ENCODE measurements around the gene RHOT2. TPM values are rescaled to one million over a fixed set of nuclear protein-coding genes. Genes with fewer than 3 reads are reported as not detected.

Gene RHOT2
- total RNA-seq, 1 donor from 2014 or later = 121 TPM

DNA sequence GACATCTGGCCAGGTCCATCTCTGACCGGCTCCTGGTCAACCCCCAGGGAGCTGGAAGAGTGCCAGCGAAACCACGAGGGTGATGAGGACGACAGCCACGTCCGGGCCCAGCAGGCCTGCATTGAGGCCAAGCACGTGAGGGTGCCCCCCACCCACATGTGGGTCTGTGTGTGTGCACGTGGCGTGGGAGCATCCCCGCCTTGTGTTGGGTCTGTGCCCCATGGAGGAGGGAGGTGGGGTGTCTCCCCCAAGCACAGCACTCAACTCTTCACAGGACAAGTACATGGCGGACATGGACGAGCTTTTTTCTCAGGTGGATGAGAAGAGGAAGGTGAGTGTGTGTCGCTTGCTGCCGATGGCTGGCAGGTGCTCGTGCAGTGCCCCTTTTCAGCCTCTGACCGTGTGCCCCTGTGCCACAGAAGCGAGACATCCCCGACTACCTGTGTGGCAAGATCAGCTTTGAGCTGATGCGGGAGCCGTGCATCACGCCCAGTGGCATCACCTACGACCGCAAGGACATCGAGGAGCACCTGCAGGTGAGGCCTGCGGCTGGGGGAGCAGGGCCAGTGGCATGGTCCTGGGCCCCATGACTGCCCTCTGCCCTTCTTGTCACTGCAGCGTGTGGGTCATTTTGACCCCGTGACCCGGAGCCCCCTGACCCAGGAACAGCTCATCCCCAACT is 14.0 kb downstream of the RHOT2 start:
- Mint-ChIP-seq H3K27me3 (ENCODE audit: unreplicated experiment) (peaks cover 15% of the 10 kb centered on the region), H3K9me3 (ENCODE audit: unreplicated experiment) (no peaks in the 10 kb centered on the region), H3K4me1 (ENCODE audit: unreplicated experiment) (peaks cover 6% of the 10 kb centered on the region), H3K27ac (ENCODE audit: unreplicated experiment) (no peak overlapping the region), H3K4me3 (ENCODE audit: unreplicated experiment) (peak overlapping the region; percentile 87), H3K36me3 (ENCODE audit: low read depth, unreplicated experiment) (peaks cover 5% of the 10 kb centered on the region)
- TF ChIP-seq CTCF (IDR thresholded peaks at IDR 0.05; ENCODE audit: unreplicated experiment) = no peak
- DNase-seq (ENCODE audit: low spot score) = no peak

DNA sequence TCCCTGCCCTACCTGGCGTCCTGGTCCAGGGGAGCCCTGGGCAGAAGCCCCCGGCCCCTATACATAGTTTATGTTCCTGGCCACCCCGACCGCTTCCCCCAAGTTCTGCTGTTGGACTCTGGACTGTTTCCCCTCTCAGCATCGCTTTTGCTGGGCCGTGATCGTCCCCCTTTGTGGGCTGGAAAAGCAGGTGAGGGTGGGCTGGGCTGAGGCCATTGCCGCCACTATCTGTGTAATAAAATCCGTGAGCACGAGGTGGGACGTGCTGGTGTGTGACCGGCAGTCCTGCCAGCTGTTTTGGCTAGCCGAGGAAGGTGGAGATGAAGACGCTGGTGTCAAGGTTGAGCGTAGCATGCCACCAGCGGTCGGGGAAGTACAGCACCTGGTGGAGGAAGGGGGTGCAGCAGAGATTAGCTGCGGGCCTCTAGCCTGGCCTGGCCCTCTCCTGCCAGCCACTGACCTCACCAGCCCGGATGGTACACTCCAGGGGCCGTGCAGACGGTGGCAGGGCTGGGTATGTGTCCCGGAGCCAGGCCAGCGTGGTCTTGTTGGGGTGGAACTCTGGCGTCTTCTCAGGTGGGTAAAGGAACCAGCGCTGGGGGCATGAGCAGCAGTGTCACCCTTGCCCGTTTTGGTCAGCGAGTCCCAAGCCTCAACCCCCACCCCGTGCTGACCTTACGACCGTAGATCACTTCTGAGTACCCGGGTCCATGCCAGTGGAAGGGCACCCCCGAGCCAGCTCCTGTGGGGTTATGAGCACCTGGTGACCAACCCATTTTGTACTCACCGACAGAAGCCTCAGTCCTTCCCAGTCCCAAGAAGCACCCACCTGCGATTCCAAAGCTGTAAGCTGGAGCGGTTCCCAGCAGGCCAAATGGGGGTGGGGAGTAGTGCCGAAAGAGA is 14.8 kb downstream of the RHOT2 start:
- H3K36me3 Mint-ChIP-seq (ENCODE audit: low read depth, unreplicated experiment) = peaks cover 5% of the 10 kb centered on the region
- TF ChIP-seq CTCF (IDR thresholded peaks at IDR 0.05; ENCODE audit: unreplicated experiment) = no peak
- peaks cover 6% of the 10 kb centered on the region for H3K4me1 Mint-ChIP-seq (ENCODE audit: unreplicated experiment)
- H3K27me3 Mint-ChIP-seq (ENCODE audit: unreplicated experiment) = peaks cover 14% of the 10 kb centered on the region
- DNase-seq (ENCODE audit: low spot score) = no peak
- peak overlapping the region; percentile 80 for H3K27ac Mint-ChIP-seq (ENCODE audit: unreplicated experiment)
- no peaks in the 10 kb centered on the region for H3K9me3 Mint-ChIP-seq (ENCODE audit: unreplicated experiment)
- peak overlapping the region; percentile 87 for H3K4me3 Mint-ChIP-seq (ENCODE audit: unreplicated experiment)

DNA sequence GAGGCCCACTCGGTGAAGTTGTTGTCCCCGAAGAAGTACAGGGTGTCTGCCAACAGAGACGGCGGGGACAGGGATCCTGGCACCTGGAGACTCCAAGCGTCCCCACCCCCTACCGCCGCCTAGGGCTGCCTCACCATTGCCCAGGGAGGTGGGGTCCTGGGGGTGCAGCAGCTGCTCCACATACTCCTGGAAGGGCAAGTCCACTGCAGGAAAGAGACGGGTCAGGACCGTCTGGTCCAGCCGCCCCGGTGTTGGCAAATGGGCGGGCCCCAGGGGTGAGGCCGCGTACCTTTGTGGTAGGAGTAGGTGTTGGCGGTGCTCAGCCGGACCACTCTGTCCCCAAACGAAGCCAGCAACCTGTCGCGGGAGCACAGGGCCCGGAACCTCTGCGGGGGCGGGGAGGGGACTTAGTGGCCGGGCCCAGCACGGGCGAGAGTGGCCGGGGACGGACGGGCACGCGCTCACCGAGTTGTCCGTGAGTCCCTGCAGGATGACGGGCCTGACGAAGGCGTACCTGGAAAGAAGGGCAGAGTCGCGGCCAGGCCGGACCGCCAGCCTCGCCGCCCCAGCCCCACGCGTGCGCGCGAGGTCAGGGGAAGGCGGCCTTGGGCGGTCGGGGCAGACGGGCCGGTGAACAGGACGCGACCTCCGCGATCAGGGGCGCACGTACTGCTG is 15.6 kb downstream of the RHOT2 start:
- H3K27ac Mint-ChIP-seq (ENCODE audit: unreplicated experiment) = no peak overlapping the region
- H3K36me3 Mint-ChIP-seq (ENCODE audit: low read depth, unreplicated experiment) = peaks cover 5% of the 10 kb centered on the region
- peaks cover 6% of the 10 kb centered on the region for H3K4me1 Mint-ChIP-seq (ENCODE audit: unreplicated experiment)
- DNase-seq (ENCODE audit: low spot score) = no peak
- no peaks in the 10 kb centered on the region for H3K9me3 Mint-ChIP-seq (ENCODE audit: unreplicated experiment)
- peak overlapping the region; percentile 47 for H3K4me3 Mint-ChIP-seq (ENCODE audit: unreplicated experiment)
- TF ChIP-seq CTCF (IDR thresholded peaks at IDR 0.05; ENCODE audit: unreplicated experiment) = no peak
- peaks cover 14% of the 10 kb centered on the region for H3K27me3 Mint-ChIP-seq (ENCODE audit: unreplicated experiment)

DNA sequence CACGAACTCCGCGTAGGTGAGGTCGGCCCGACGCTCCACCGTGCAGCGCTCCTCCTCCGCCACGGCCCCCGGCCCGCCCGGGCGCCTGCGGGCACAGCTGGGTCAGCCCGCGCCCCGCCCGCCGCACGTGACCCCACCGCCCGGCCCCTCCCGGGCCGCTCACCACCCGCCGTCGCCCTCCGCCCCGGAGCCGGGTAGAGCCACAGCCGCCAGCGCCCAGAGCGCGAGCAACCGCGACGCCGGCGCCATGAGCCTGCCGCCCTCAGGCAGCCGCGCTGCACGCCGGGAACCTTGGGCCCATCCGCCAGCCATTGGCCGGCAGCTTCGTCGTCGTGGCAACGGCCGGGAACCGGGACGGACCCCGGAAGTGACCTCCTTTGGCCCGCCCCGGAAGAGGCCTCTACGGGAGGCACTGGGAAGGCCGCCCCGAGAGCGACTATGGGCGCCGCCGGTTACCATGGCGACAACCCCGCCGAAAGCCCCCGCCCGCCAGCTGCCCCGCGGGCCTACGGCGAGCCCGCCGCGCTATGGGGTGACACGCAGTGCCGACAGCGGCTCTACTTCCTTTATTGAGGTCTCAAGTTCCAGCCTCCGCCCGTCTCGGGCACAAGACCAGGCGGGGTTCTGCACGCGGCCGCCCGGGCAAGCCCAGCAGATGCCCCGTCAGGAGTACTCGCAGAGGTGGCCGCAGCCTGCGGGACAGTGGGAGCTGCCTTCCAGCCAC is 16.3 kb downstream of the RHOT2 start, which contains the start of gene JMJD8:
Gene JMJD8 (minus strand): TSS at position 264 of the 724 bp plus-strand sequence. CDS start 15 bp downstream, at position 249.
- peak; percentile 82 for DNase-seq (ENCODE audit: low spot score)
- no peak for TF ChIP-seq CTCF (IDR thresholded peaks at IDR 0.05; ENCODE audit: unreplicated experiment)
- H3K36me3 Mint-ChIP-seq (ENCODE audit: low read depth, unreplicated experiment) = peaks cover 5% of the 10 kb centered on the region
- peaks cover 15% of the 10 kb centered on the region for H3K27me3 Mint-ChIP-seq (ENCODE audit: unreplicated experiment)
- no peaks in the 10 kb centered on the region for H3K9me3 Mint-ChIP-seq (ENCODE audit: unreplicated experiment)
- H3K27ac Mint-ChIP-seq (ENCODE audit: unreplicated experiment) = no peak within 1 kb of the TSS
- H3K4me3 Mint-ChIP-seq (ENCODE audit: unreplicated experiment) = peak within 1 kb of the TSS; percentile 47
- H3K4me1 Mint-ChIP-seq (ENCODE audit: unreplicated experiment) = peaks cover 6% of the 10 kb centered on the region

Data from endothelial cell (in vitro differentiated cells).